GM15510 (cell line): ENCODE results near the gene CENPH.

ENCODE experiments used
- POLR2A ChIP-seq: IDR thresholded peaks from 3 replicates; pipeline ENCODE4 v1.6.1; 2011; ENCODE audit warnings: borderline replicate concordance; ENCODE audit not compliant: insufficient read length; ENCODE audit errors: extremely low read depth

Gene CENPH

DNA sequence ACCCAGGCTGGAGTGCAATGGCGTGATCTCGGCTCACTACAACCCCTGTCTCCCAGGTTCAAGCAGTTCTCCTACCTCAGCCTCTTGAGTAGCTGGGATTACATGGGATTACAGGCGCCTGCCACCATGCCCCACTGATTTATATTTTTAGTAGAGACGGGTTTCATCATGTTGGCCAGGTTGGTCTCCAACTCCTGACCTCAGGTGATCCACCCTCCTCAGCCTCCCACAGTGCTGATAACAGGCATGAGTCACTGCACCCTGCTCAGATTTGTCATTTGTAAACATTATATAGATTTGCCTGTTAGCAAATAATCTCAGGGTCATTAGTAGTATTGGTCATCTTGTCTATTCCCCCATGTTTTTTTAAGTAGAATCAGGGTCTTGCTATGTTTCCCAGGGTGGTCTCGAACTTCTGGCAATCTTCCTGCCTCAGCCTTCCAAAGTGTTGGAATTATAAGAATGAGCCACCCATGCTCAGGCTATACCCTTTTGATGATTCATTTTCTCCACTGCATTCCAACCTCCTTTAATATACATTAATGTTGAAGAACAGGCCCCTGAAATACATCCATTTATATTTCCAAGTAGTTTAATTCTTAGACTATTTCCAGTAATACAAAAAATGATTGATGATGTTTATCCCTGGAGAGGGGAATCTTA lies 17.3 kb downstream of the CENPH start:
- no peak for TF ChIP-seq POLR2A

DNA sequence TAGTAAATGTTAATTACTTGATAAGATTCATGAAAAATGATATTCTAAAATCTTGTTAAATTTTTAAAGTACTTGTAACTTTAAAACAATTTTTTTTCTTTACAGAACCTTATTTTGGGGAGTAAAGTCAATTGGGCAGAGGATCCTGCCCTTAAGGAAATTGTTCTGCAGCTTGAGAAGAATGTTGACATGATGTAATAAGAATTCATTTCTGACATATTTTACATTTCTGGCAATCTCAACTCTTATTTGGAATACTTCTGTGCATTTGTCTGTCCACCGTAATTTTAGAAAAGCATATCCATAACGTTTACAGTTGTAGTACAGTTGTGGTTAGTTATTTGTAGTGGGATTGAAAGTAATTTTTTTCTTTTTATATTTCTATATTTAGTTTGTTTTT lies 20.2 kb downstream of the CENPH start:
- TF ChIP-seq POLR2A = no peak

- TF ChIP-seq POLR2A = no peak
These were observed 21.8 kb downstream of the CENPH start for GRCh38 chr5:69211200-69211599.

DNA sequence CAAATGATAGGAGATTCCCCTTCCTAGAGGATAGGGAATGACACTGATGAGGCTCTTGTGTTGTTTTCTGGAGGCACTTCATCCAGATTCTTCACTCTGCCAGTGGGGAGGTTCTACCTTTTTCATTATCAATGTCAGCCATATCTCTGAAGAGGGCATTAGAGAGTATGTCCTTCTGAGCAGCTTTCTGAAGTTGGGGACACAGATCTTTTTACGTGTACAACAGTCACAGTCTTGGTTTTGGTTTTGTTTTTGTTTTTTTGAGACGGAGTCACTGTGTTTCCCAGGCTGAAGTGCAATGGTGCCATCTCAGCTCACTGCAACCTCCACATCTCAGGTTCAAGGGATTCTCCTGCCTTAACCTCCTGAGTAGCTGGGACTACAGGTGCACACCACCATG lies 22.6 kb downstream of the CENPH start:
- no peak for TF ChIP-seq POLR2A

DNA sequence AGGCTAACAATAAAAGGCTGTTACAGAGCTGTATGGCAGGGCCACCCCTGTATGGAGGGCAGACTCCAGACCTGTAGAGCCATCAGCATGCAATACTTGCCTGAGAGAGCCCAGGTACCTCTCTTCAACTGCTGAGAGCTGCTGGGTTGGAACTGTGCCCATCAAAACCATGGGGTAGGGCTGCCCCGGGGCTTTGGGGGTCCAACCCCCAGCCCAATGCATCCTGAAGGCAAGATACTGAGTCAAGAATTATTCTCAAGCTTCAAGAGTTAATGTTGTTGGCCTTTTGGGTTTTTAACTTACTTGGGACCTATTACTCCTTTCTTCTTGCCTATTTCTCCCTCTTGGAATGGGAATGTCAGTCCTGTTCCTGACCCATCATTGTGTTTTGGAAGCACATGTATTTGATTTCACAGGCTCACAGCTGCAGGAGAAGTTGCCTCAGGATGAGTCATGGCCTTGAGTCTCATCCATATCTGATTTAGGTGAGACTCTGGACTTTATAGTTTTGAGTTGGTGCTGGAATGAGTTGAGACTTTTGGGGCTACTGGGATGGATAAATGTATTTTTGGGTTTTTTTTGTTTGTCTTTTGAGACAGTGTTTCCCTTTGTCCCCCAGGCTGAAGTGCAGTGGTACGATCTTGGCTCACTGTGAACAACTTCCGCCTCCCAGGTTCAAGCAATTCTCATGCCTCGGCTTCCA lies 24.3 kb downstream of the CENPH start:
- no peak for TF ChIP-seq POLR2A

DNA sequence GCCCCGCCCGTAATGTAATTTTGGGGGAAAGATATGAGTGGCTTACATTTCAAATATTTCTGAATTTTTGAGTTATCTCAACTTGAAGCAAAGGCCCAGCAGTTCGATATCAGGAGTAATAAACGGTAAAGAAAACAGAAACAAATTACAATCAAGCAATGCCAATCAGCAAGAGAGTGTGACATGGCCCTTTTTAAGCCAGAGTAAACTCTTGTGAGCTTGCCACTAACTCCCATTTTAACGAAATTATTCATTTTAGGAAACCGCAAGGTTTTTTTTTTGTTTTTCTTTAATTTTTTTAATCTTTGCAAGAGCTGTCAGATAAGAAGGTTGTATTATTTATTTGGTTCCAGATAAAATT lies 27.7 kb downstream of the CENPH start:
- no peak for TF ChIP-seq POLR2A

GRCh38 chr5:69217548-69218526 lies 28.5 kb downstream of the CENPH start:
- peak; percentile 67 for TF ChIP-seq POLR2A

- no peak for TF ChIP-seq POLR2A
These were observed 30.6 kb downstream of the CENPH start for GRCh38 chr5:69219939-69220338.

DNA sequence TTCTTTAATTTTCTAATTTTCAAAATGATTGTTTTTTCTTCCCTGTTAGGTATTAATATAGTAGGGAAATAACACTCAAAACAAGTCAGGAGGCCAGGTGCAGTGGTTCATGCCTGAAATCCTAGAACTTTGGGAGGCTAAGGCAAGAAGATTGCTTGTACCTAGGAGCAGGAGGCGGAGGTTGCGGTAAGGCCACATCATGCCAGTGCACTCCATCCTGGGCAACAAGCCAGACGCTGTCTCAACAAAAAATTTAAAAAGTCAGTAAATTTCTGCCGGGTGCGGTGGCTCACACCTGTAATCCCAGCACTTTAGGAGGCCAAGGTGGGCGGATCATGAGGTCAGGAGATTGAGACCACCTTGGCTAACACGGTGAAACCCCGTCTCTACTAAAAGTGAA lies 35.1 kb downstream of the CENPH start:
- no peak for TF ChIP-seq POLR2A

- TF ChIP-seq POLR2A = no peak
These were observed 36.5 kb downstream of the CENPH start for GRCh38 chr5:69225860-69226259.

DNA sequence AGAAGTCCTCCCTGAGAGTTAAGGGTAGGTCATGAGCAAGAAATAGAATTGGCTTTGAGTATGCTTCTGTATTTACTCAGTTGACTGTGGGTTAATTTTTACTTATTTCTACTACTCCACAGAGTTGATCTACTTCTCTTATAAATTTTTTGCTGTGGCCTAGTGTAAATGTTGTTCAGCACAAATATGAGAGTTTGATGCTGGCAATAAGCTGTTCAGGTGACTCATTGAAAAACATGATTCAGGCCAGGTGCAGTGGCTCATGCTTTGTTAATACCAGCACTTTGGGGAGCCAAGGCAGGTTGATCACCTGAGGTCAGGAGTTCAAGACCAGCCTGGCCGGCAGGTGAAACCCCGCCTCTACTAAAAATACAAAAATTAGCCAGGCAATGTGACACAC lies 40.8 kb downstream of the CENPH start:
- TF ChIP-seq POLR2A = no peak

DNA sequence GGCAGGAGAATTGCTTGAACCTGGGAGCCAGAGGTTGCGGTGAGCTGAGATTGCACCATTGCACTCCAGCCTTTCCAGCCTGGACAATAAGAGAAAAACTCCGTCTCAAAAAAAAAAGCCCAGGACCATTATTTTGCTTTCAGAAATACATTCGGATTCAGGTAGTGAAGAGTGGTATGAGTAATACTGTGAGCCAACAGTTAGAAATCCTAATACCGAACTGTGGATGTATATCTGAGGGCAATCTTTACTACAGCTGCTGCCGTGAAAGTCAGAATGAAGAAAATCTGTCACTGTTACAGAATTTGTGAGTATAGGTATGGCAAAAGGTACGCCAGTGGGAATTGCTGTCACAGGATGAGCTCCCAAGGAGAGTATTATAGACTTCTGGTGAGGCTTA lies 41.9 kb downstream of the CENPH start:
- TF ChIP-seq POLR2A = no peak

GRCh38 chr5:69231851-69232250 lies 42.5 kb downstream of the CENPH start:
- TF ChIP-seq POLR2A = no peak

- peak; percentile 86 for TF ChIP-seq POLR2A
These were observed 45.3 kb downstream of the CENPH start, which contains the start of gene CDK7 for GRCh38 chr5:69234457-69235268. CDK7 (plus strand) TSS chr5:69234886; CDS start chr5:69234976, 90 bp downstream.
